Hematopoietic multipotent progenitor cell treated with erythropoietin and hydrocortisone succinate and interleukin-3 and kit ligand, for 8 days (in vitro differentiated cells): ENCODE measurements around the gene TRPT1.
A peak's percentile ranks its signal among the peaks of the same experiment; 100 is the strongest.

ENCODE experiments used
- DNase-seq: peaks from one replicate; pipeline ENCODE4 v3.0.0-alpha.2; 2015

The TRPT1 gene

DNA sequence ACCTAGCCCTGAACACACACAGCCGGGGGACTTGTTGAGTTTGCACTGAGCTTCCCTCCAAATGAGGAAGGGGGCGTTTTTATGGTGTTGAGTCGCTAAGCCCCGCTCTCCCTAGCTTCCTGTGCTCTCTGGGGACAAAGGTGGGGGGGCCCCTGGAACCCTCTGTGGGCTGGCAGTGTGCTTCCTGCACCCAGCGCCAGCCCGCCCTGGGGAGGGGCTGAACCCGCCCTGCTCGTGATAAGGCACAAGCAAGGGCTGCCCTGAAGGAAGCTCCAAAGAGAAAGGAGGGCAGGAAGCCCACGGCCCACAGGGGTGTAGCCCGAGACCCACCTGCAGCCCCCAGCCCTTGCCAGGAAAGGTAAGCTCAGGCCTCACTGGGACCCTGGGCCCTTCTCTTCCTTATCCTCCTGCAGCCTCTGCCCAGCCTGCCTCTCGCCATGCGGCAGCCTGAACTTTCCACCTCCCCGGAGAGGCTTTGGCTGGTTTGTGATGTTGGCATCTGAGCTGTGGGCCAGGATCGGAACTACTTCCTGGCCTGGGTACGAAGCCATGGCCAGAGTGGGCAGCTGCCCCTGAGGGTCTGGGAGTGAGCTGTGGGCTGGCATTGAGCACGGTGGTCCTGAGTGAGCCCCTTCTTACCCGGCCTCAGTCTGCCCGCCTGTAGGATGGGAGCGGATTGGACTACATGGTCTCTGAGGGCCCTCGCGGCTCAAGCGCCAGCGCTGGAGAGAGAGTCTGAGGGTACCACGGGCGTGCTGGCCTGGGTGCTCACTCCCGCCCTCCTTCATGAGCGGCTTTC, 19.3 kb downstream of the TRPT1 start, which contains the start of gene FERMT3:
Gene FERMT3 (plus strand): TSS at position 265 of the 799 bp plus-strand sequence. CDS start 644 bp downstream, outside the sequence.
- DNase-seq = peak; percentile 88

DNA sequence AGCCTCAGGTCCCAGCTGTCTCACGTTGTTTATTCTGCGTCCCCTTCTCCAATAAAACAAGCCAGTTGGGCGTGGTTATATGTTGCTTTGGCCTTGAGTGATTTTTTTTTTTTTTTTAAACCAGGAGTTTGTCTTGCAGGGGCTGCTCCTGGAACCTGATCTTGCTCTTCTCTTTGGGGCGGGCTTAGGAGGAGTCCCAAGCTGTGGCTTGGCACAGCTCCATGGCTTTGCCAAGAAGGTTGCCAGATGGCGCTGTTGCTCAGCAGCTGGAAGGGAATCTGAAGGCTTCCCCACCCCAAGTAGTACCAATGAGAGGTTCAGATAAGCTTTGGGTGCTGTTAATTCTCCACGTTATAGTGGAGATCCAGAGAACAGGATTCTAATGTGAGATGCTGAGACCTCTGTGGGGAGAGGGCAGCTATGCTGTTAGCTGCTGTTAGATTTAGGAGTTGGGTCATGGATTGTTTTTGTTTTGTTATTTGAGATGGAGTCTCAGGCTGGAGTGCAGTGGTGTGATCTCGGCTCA, 21.5 kb downstream of the TRPT1 start:
- peak; percentile 99 for DNase-seq

GRCh38 chr11:64204080-64204440, 21.9 kb downstream of the TRPT1 start:
- DNase-seq = no peak

- no peak for DNase-seq
Measured at GRCh38 chr11:64203421-64204079, 22.4 kb downstream of the TRPT1 start.

DNA sequence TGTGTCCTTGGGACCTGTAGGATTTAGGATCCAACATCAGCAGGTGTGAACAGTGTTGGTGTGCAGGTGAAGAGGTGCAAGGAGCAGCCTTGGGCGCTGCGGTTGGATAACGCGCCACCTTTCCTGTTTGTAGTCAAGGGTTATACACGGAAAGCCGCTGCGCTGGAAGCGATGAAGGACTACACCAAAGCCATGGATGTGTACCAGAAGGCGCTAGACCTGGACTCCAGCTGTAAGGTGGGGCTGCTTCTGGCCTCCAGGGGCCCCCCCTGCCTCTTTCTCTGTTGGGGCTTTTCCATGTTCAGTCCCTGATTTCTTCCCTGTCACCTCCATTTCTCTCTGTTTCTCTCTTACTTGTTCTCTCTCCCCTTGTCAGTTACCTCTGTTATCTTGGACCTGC, 23.0 kb downstream of the TRPT1 start:
- no peak for DNase-seq

GRCh38 chr11:64201543-64201942, 24.4 kb downstream of the TRPT1 start:
- DNase-seq = no peak

DNA sequence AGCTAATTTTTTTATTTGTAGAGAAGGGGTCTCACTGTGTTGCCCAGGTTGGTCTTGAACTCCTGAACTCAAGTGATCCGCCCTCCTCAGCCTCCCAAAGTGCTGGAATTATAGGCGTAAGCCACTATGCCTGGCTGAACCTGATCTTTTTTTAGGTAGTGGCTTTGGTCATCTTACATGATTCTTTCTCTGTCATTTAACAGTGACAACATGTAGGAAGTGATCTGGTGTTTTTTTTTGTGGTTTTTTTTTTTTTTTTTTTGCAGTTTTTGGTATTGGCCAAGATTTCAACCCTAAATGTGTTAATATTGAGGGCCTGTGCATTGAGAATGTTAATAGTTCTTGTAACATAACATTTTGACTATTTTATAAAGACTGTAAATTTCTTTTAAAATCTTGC, 27.5 kb downstream of the TRPT1 start:
- DNase-seq = no peak

- no peak for DNase-seq
Measured at GRCh38 chr11:64196626-64197025, 29.4 kb downstream of the TRPT1 start.

GRCh38 chr11:64192434-64192833, 33.6 kb downstream of the TRPT1 start:
- DNase-seq = no peak

DNA sequence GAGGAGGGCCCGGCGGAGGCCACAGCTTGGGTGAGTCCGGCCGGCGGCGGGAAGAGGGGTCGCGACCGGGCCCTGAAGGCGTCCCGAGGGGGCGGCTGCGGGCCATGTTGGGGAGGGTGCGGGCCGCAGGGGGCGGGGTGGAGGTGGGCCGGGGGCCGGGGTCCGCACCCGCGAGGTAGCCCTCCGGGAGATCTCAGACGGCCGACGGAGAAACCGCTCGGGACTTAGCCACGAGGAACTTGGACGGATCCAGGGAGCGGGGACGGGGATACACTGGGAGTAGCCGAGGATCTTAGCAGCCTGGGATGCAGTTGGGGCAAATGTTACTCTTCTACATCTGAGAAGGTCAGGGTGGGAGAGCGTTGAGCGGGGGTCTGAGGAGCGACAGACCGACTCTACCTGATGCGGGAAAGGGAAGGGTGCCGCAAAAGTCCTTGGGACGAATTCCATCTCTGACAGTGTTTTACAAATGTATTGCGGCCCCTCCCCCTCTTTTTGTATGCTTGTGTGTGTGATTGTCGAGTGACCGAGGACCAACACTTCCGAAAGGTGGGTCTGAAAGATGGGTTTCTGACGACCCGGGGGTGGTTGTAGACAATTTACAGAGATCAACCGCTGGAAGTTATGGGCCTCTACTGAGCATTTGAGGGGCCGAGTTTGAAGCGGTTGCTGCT, 39.4 kb downstream of the TRPT1 start:
- DNase-seq = peak; percentile 34

DNA sequence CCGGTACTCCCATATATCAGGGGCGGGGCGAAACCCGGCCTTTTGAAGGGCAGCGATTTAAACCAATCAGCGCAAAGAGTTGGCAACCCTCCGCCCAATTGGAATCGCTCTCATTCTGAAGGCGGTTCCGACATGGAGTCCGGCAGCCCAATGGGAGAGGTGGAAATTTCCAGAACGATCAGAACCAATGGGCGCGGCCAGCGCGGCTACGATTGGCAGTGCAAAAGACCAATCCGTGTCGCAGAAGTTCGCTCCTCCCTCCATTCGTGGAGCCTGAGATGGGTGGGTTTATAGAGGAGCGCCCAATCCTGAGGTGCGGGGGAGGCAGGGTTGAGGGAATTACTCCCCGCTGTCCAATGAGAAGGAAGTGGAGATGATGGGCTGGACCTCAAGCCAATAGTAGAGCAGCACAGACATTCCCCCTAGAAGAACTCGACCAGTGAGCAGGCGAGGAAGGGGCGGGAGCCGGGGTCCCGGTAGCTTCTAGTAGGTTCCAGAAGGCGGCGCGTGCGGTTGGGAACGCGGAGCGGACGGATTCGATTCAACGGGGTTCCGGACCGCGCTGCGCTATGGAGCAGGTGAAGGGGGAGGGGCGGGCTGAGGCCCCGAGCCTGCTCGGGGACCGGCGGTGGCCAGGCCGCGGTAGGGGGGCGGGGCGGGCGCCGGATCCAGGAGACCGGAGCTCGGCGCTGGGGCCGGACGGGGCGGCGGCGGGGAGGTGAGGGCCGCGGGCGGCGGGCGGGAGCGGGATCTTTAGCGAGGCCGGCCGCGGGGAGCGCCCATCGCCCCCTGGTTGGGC, 40.1 kb downstream of the TRPT1 start, which contains the start of gene STIP1:
Gene STIP1 (plus strand): TSS at position 479 of the 799 bp plus-strand sequence. CDS start 91 bp downstream, at position 570.
- DNase-seq = peak; percentile 100

DNA sequence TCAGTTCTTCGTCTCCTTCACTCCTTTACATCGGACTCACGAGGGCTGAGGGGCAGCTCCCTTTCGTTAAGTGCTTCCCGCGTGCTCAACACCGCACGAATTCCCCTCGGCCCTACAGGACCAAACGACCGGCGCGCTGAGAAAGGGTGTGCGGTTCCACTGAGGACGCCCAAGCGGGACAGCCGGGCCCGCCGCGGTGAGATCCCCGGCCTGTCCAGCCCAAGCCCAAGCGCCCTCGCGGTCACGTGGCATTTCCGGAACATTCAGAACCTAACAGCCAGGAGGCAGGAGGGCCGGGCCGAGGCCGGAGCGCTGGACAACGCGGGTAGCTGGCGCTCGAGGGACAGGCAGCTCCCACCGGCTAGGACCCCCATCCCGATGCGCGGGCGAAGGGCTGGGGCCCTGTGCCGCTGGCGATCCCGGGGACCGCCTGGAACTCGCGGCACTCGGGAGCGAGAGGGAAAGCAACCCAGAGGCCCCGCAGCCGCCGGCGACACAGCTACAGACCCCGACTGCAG, 40.8 kb downstream of the TRPT1 start:
- peak; percentile 71 for DNase-seq

DNA sequence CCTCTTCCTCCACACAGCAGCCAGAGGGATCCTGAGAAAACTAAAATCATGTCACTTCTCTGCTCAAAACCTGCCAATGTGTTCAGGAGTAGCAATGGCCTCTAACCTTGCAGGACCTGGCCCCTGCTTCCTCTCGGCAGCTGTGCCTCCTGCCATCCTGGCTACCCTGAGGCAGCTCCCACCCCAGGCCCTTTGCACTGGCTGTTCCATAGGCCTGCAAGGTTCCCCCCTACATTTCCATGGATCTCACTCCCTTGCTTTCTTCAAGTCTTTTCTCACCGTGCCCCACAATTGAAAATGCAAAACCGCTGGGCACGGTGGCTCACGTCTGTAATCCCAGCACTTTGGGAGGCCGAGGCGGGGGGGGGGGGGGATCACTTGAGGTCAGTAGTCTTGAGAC, 42.1 kb downstream of the TRPT1 start:
- DNase-seq = no peak

GRCh38 chr11:64181506-64182411, 44.2 kb downstream of the TRPT1 start:
- DNase-seq = peak; percentile 84

DNA sequence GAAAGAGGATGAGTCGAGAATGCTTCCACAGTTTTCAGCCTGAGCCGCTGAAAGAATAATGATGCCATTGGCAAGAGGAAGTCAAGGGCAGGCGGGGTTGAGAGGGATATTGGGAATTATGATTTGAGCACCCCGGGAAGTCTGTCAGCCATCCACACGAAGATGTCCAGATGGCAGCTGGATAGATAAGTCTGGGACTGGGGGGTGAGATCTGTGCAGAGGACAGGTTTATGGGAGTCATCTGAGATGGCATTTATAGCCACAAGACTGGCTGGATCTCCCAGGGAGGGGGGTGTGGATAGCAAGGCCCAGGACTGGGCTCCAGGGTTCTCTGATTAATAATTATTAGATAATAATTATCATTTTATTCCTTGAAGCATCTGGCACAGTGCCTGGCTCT, 45.1 kb downstream of the TRPT1 start:
- DNase-seq = no peak

- DNase-seq = no peak
Measured at GRCh38 chr11:64178951-64179639, 46.9 kb downstream of the TRPT1 start.

- DNase-seq = no peak
Measured at GRCh38 chr11:64178203-64178602, 47.8 kb downstream of the TRPT1 start.

DNA sequence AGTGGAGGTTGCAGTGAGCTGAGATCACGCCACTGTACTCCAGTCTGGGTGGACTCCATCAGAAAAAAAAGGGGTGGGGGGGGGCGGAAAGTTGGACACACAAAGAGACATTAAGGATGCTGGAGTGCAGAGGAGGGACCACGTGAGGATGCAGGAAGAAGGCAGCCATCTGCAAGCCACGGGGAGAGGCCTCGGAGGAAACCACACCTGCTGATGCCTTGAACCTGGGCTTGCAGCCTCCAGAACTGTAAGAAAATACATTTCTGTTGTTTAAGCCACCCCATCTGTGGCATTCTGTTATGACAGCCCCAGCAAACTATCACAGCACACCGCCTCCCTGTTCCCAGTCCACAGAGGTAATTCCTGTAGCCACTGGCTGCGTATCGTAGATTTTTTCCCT, 49.2 kb downstream of the TRPT1 start:
- DNase-seq = no peak
